OCI-LY7 (cell line): Measurements from ENCODE around the gene SPO11. TPM values are rescaled to one million over a fixed set of nuclear protein-coding genes. Genes with fewer than 3 reads are reported as not detected.

Experiments used
- BruUV-seq: library from RNA; stranded (reverse); fragments of 400-500 nt; replicated peaks from 2 replicates; lab custom pipeline; 2021; lab: Mats Ljungman, UMichigan
- CTCF ChIA-PET: fragments of 300-600 bp; sonication (Branson Sonifier 250); formaldehyde crosslinking; loops from one replicate; lab custom pipeline; 2022; ENCODE audit warnings: antibody characterized with exemption; ENCODE audit not compliant: unreplicated experiment; lab: Charles Lee
- POLR2A ChIA-PET: fragments of 300-600 bp; sonication (Branson Sonifier 250); formaldehyde crosslinking; loops from one replicate; lab custom pipeline; 2022; ENCODE audit warnings: antibody characterized with exemption; lab: Charles Lee
- DNase-seq: peaks from one replicate; pipeline ENCODE4 v3.0.0-alpha.2; 2015; ENCODE audit warnings: low spot score
- H2AFZ ChIP-seq: fragments of 200-600 bp; sonication (generic), shearing (Covaris generic); 2 replicates; pipeline ENCODE4 v1.6.1; 2014; ENCODE audit warnings: mild to moderate bottlenecking, antibody characterized with exemption, low read length, moderate library complexity
- H3K27ac ChIP-seq: fragments of 200-600 bp; sonication (generic); 2 replicates; pipeline ENCODE4 v1.5.1; 2014; ENCODE audit warnings: mixed run types, low read depth, mild to moderate bottlenecking, moderate library complexity, low read length, inconsistent platforms; ENCODE audit not compliant: poor library complexity, severe bottlenecking
- H3K36me3 ChIP-seq: fragments of 200-600 bp; sonication (generic); 2 replicates; pipeline ENCODE4 v1.6.1; 2014; ENCODE audit warnings: mild to moderate bottlenecking, antibody characterized with exemption, low read length, moderate library complexity, mixed read lengths; ENCODE audit not compliant: insufficient read depth
- H3K4me1 ChIP-seq: fragments of 200-600 bp; sonication (generic); 2 replicates; pipeline ENCODE4 v1.5.1; 2014; ENCODE audit warnings: mild to moderate bottlenecking, low read length; ENCODE audit not compliant: insufficient read depth, poor library complexity, severe bottlenecking
- H3K4me2 ChIP-seq: fragments of 200-600 bp; sonication (generic); 2 replicates; pipeline ENCODE4 v1.6.1; 2014; ENCODE audit warnings: mild to moderate bottlenecking, low read length
- H3K4me3 ChIP-seq: fragments of 200-600 bp; sonication (generic); 2 replicates; pipeline ENCODE4 v1.5.1; 2014; ENCODE audit warnings: mild to moderate bottlenecking, low read depth, low read length; ENCODE audit not compliant: poor library complexity, severe bottlenecking
- H3K79me2 ChIP-seq: fragments of 200-600 bp; sonication (generic); 2 replicates; pipeline ENCODE4 v1.6.1; 2016; ENCODE audit warnings: low read depth, mild to moderate bottlenecking, low read length, moderate library complexity, mixed read lengths; ENCODE audit not compliant: insufficient read depth
- H3K9me2 ChIP-seq: fragments of 200-600 bp; sonication (generic); 2 replicates; pipeline ENCODE4 v1.6.1; 2016; ENCODE audit warnings: mild to moderate bottlenecking, low read length, mixed read lengths; ENCODE audit not compliant: insufficient read depth
- H3K9me3 ChIP-seq: fragments of 200-600 bp; sonication (generic); 2 replicates; pipeline ENCODE4 v1.6.1; 2014; ENCODE audit warnings: mild to moderate bottlenecking, mixed run types, low read length, mixed read lengths
- H4K20me1 ChIP-seq: fragments of 200-600 bp; sonication (generic); 2 replicates; pipeline ENCODE4 v1.6.1; 2014; ENCODE audit warnings: mild to moderate bottlenecking, antibody characterized with exemption, low read length, moderate library complexity, mixed read lengths; ENCODE audit not compliant: insufficient read depth
- EZH2phosphoT487 ChIP-seq: fragments of 200-600 bp; sonication (generic); IDR thresholded peaks from 2 replicates; pipeline ENCODE4 v1.6.1; 2018; ENCODE audit warnings: low read depth, borderline replicate concordance, mild to moderate bottlenecking, mixed run types, antibody characterized with exemption, low read length, moderate library complexity, mixed read lengths
- intact Hi-C: fragments of 100-400 bp; cut with micrococcal nuclease; formaldehyde crosslinking; loops from one replicate; pipeline ENCODE4 v1.10.0; 2022; ENCODE audit not compliant: unreplicated experiment
- total RNA-seq, 2 experiments: library from RNA; depleted of rRNA in 1 of 2; stranded (reverse); fragments of >200 nt in 1 of 2; shearing (Covaris generic) in 1 of 2; gene quantifications; 2 replicates each; pipeline ENCODE4 v1.2.3, GENCODE V29; 2014 to 2022
- TF ChIP-seq, protein P1 (sequence below): fragments of 200-600 bp; sonication (generic); conservative IDR thresholded peaks from 2 replicates; pipeline ENCODE4 v1.5.1; 2014; ENCODE audit warnings: mild to moderate bottlenecking, antibody characterized with exemption, low read length, moderate library complexity, mixed read lengths

SPO11 gene
- total RNA-seq, 2 experiments from 2014 or later = not detected

- Histone ChIP-seq H3K9me3 (no peaks in the 10 kb centered on the region), H3K4me2 (peak overlapping the region; percentile 25; the same call in 1 of the 2 replicates), H3K79me2 (no peaks in the 10 kb centered on the region), H3K27ac (peak overlapping the region; percentile 5), H3K36me3 (peaks cover 61% of the 10 kb centered on the region), H3K4me1 (peaks cover 29% of the 10 kb centered on the region), H4K20me1 (no peaks in the 10 kb centered on the region), H3K4me3 (no peak overlapping the region), H2AFZ (peak overlapping the region; percentile 5; the same call in 1 of the 2 replicates), H3K9me2 (no peaks in the 10 kb centered on the region)
- POLR2A ChIA-PET = interaction anchor here (0.6 kb wide), 1 partner anchor 112 kb away, joined by 3 read pairs; no protein-coding TSS in a partner anchor
- intact Hi-C loops = loop anchor here (1.0 kb wide), 2 partner anchors 113 to 212 kb away; no protein-coding TSS in a partner anchor
- CTCF ChIA-PET = interaction anchor here (0.5 kb wide), 1 partner anchor 112 kb away, joined by 4 read pairs; no protein-coding TSS in a partner anchor
- DNase-seq = peak; percentile 83
- BruUV-seq = no TSS peak
- TF ChIP-seq, protein P1, sequence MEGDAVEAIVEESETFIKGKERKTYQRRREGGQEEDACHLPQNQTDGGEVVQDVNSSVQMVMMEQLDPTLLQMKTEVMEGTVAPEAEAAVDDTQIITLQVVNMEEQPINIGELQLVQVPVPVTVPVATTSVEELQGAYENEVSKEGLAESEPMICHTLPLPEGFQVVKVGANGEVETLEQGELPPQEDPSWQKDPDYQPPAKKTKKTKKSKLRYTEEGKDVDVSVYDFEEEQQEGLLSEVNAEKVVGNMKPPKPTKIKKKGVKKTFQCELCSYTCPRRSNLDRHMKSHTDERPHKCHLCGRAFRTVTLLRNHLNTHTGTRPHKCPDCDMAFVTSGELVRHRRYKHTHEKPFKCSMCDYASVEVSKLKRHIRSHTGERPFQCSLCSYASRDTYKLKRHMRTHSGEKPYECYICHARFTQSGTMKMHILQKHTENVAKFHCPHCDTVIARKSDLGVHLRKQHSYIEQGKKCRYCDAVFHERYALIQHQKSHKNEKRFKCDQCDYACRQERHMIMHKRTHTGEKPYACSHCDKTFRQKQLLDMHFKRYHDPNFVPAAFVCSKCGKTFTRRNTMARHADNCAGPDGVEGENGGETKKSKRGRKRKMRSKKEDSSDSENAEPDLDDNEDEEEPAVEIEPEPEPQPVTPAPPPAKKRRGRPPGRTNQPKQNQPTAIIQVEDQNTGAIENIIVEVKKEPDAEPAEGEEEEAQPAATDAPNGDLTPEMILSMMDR = peak; percentile 99
- no peak for TF ChIP-seq EZH2phosphoT487
These were observed 52.2 kb downstream of the SPO11 start for GRCh38 chr20:57381596-57382503.

- peak overlapping the region; percentile 25; the same call in 1 of the 2 replicates for H3K4me2 ChIP-seq
- peaks cover 29% of the 10 kb centered on the region for H3K4me1 ChIP-seq
- ChIA-PET CTCF (no interaction called here), POLR2A (interaction anchor here (0.6 kb wide), 1 partner anchor 111 kb away, joined by 3 read pairs; no protein-coding TSS in a partner anchor)
- TF ChIP-seq, protein P1 = no peak
- TF ChIP-seq EZH2phosphoT487 = no peak
- H3K27ac ChIP-seq = peak overlapping the region; percentile 5
- H2AFZ ChIP-seq = no peak overlapping the region; the same call in 1 of the 2 replicates
- H3K9me2 ChIP-seq = no peaks in the 10 kb centered on the region
- H4K20me1 ChIP-seq = no peaks in the 10 kb centered on the region
- peaks cover 55% of the 10 kb centered on the region for H3K36me3 ChIP-seq
- H3K4me3 ChIP-seq = no peak overlapping the region
- BruUV-seq = no TSS peak
- no peaks in the 10 kb centered on the region for H3K79me2 ChIP-seq
- no peak for DNase-seq
- no peaks in the 10 kb centered on the region for H3K9me3 ChIP-seq
- intact Hi-C loops = no loop called here
These were observed 52.9 kb downstream of the SPO11 start for GRCh38 chr20:57382516-57382915.
